Measurements from ENCODE around the gene GAB3. TPM values are rescaled to one million over a fixed set of nuclear protein-coding genes. Genes with fewer than 3 reads are reported as not detected.
"Not testable (repeated sequence)": the region's sequence is repeated elsewhere in the genome, so short reads cannot be mapped to it uniquely, and the experiment has no call there.

The GAB3 gene
- total RNA-seq, 2 experiments from 2014 or later, result 17.7 to 18.7 TPM

DNA sequence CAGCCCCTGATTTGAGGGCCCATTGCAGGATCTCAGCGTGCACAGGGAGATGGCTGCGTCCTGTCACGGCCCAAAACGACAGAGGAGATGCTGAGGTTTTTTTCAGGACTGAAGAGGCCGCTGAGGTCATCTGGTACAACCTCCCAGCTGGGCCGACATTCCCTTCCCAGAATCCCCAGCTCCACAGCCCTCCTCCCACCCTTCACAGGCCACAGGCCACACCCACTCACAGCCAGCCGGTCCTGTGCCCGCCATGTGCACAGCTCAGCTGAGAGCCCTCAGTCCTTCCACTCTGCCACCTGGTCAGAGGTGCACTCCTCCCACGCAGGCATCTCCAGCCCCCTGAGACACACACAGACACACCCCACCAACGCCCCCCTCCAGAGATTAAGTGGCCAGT is 109.1 kb downstream of the GAB3 start:
- H3K27me3 Mint-ChIP-seq; ATAC-seq (ENCODE audit: low read depth); H3K27ac Mint-ChIP-seq; H3K4me1 Mint-ChIP-seq; H3K4me3 Mint-ChIP-seq; POLR2A ChIA-PET; DNase-seq; H3K9me3 Mint-ChIP-seq; H3K36me3 Mint-ChIP-seq: not testable (repeated sequence)

DNA sequence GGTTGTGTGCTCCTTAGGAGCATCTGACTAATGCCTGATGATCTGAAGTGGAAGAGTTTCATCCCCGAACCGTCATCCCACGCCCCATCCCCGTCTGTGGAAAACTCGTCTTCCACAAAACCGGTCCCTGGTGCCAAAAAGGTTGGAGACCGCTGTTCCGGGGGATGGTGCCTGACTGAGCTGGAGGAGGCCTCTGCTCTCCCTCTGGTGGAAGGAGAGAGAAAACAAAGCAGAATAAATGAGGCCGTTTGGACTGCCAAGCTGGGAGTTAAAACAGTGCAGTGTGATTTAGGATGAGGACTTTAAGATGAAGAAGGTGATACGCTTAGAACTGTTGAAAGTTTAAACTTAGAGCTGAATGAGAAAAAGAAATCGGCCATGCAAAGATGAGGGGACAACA is 117.2 kb downstream of the GAB3 start:
- POLR2A ChIA-PET; H3K4me3 Mint-ChIP-seq; ATAC-seq (ENCODE audit: low read depth); H3K9me3 Mint-ChIP-seq; DNase-seq; H3K36me3 Mint-ChIP-seq; H3K27ac Mint-ChIP-seq; H3K4me1 Mint-ChIP-seq; H3K27me3 Mint-ChIP-seq: not testable (repeated sequence)

DNA sequence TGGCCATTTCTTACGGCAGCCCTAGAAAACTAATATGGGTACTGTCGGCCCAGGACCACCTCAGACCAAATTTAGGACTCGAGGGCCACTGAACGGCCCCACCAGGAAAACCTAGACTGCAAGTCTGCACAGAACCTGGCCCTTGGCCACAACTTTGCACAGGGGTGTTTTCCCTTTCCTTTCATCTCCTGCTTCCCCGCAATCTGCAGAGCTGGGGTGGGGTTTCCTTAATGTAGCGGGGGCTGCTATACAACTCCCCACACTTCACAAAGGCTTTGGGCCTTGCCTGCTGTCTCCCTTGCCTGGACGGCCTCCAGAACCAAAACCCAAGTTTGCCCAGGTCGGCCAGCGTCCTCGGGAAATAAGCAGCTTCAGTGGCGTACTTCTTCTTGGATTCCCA is 119.9 kb downstream of the GAB3 start:
- ATAC-seq (ENCODE audit: low read depth); H3K4me1 Mint-ChIP-seq; H3K9me3 Mint-ChIP-seq; POLR2A ChIA-PET; H3K27ac Mint-ChIP-seq; H3K36me3 Mint-ChIP-seq; H3K4me3 Mint-ChIP-seq; H3K27me3 Mint-ChIP-seq; DNase-seq: not testable (repeated sequence)

DNA sequence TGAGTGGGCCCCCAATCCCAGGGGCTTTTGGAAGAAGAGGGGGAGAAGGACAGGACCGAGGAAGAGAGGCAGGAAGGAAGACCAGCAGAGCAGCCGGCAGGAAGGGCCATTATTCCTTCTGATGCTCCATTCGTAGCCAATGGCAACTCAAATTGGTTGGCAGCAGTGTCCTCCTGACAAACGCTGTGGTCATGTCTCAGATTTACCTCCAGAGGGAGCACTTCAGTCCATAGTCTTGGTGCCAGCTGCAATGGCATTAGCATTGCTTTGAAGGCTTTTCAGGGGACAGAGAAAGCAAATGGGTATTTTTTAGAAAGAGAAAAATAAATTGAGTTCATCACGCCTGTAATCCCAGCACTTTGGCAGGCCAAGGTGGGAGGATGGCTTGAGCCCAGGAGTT is 121.9 kb downstream of the GAB3 start:
- H3K27ac Mint-ChIP-seq; H3K4me3 Mint-ChIP-seq; ATAC-seq (ENCODE audit: low read depth); POLR2A ChIA-PET; H3K9me3 Mint-ChIP-seq; H3K36me3 Mint-ChIP-seq; H3K4me1 Mint-ChIP-seq; DNase-seq; H3K27me3 Mint-ChIP-seq: not testable (repeated sequence)

Other genes starting within 250 kb of the GAB3 start
- gene FAM3A, start 234.8 kb downstream of the GAB3 start, total RNA-seq, result 10 to 100 TPM; 42.3 to 45.4 TPM
- 100 to 1,000 TPM in 1 of 2 experiments, 10 to 100 TPM in 1; 89.2 to 102 TPM for gene G6PD, start 204.2 kb downstream of the GAB3 start, total RNA-seq
- gene IKBKG, start 203.5 kb downstream of the GAB3 start, total RNA-seq, result 10 to 100 TPM; 56.1 to 61.7 TPM
- gene CTAG1A, start 165.9 kb downstream of the GAB3 start, total RNA-seq, result not detected
- not detected for gene CTAG1B, start 131.8 kb downstream of the GAB3 start, total RNA-seq
- gene CTAG2, start 97.5 kb downstream of the GAB3 start, total RNA-seq, result 10 to 100 TPM; 17.1 to 21.0 TPM
- 10 to 100 TPM; 67.2 to 70.5 TPM for gene DKC1, start 11.8 kb upstream of the GAB3 start, total RNA-seq
- gene MPP1, start 54.4 kb upstream of the GAB3 start, total RNA-seq, result 10 to 100 TPM; 59.8 to 64.9 TPM
- 1 to 10 TPM in 1 of 2 experiments, not detected in 1; 1.6 TPM for gene SMIM9, start 83.6 kb upstream of the GAB3 start, total RNA-seq
- 10 to 100 TPM; 47.9 to 50.5 TPM for gene F8A1, start 135.3 kb upstream of the GAB3 start, total RNA-seq

Data from activated naive CD8-positive, alpha-beta T cell treated with anti-CD3 and anti-CD28 coated beads, Interleukin-2, amount 10 ng/mL, durations not matched to agents 7 days and 5 days (primary cell).